HepG2 (cell line): Measurements from ENCODE around the gene ABHD4. TPM values are rescaled to one million over a fixed set of nuclear protein-coding genes. Genes with fewer than 3 reads are reported as not detected.

Experiments used
- DNMT3B ChIP-seq: conservative IDR thresholded peaks from 2 replicates; pipeline ENCODE4 v1.6.1; 2016; ENCODE audit warnings: missing biosample characterization, control low read depth
- EP300 ChIP-seq, 3 experiments: sonication (generic) in 1 of 3; formaldehyde crosslinking in 1 of 3; IDR thresholded peaks; 2 replicates each; pipeline versions ENCODE4 v1.5.1 to v1.6.1; 2011 to 2020; ENCODE audit warnings: low read depth in 2 of 3, low read length in 2 of 3, borderline replicate concordance in 1 of 3, improper control_type of control experiment in 1 of 3, mild to moderate bottlenecking in 1 of 3, missing genetic modification reagents in 1 of 3, moderate library complexity in 1 of 3
- FOSL1 ChIP-seq: sonication (generic); formaldehyde crosslinking; IDR thresholded peaks from 2 replicates; pipeline ENCODE4 v1.9.0; 2021; ENCODE audit warnings: missing genetic modification reagents, borderline replicate concordance
- HNF4G ChIP-seq, 2 experiments: sonication (generic) in 1 of 2; formaldehyde crosslinking in 1 of 2; IDR thresholded peaks; 2 replicates each; pipeline versions ENCODE4 v1.4.0 to v1.6.1; 2011 to 2020; ENCODE audit warnings: borderline replicate concordance in 2 of 2, low read depth in 2 of 2, mild to moderate bottlenecking in 2 of 2, low read length in 1 of 2, missing genetic modification reagents in 1 of 2, moderate library complexity in 1 of 2
- NFE2L2 ChIP-seq: fragments of 150-350 bp; IDR thresholded peaks from 2 replicates; pipeline ENCODE4 v1.6.1; 2014; ENCODE audit warnings: low read length
- POLR2G ChIP-seq: fragments of 200-400 bp; formaldehyde crosslinking; IDR thresholded peaks from 2 replicates; pipeline ENCODE4 v1.6.1; 2018; ENCODE audit warnings: mild to moderate bottlenecking, low read depth, low read length, moderate library complexity
- TBX2 ChIP-seq: sonication (generic); formaldehyde crosslinking; IDR thresholded peaks from 2 replicates; pipeline ENCODE4 v1.5.0; 2020; ENCODE audit warnings: missing genetic modification reagents, mild to moderate bottlenecking, borderline replicate concordance
- ZEB1 ChIP-seq: IDR thresholded peaks from 2 replicates; pipeline ENCODE4 v1.6.1; 2012; ENCODE audit warnings: mild to moderate bottlenecking, low read depth, inconsistent platforms; ENCODE audit not compliant: insufficient replicate concordance
- ZMYM3 ChIP-seq: sonication (generic); formaldehyde crosslinking; IDR thresholded peaks from 2 replicates; pipeline ENCODE4 v1.5.1; 2020; ENCODE audit warnings: mild to moderate bottlenecking, missing genetic modification reagents
- ZNF878 ChIP-seq: sonication (generic); formaldehyde crosslinking; IDR thresholded peaks from 2 replicates; pipeline ENCODE4 v1.8.1; 2023; ENCODE audit warnings: mild to moderate bottlenecking, missing genetic modification reagents, moderate library complexity
- polyA plus RNA-seq, 8 experiments: library from polyadenylated mRNA; depleted of rRNA in 3 of 8; stranded (reverse) in 7 of 8; unstranded in 1 of 8; fragments of >200 nt; fragmentation: Illumina TruSeq in 4 of 8; extraction: Trizol in 4 of 8; gene quantifications; 2 replicates each; pipeline versions ENCODE4 v1.2.1 to v1.2.3, GENCODE V29; 2011 to 2016; ENCODE audit warnings: low read depth in 4 of 8, missing spikeins in 1 of 8, mixed read lengths in 1 of 8; ENCODE audit not compliant: insufficient read depth in 1 of 8
- total RNA-seq, 5 experiments: library from RNA; depleted of rRNA; stranded (reverse); fragments of >200 nt; fragmentation: Illumina TruSeq; extraction: Trizol; gene quantifications; 2 replicates each; pipeline ENCODE4 v1.2.3, GENCODE V29; 2016; ENCODE audit warnings: low read depth in 1 of 5
- TF ChIP-seq, protein P1 (sequence below): sonication (generic); formaldehyde crosslinking; IDR thresholded peaks from 2 replicates; pipeline ENCODE4 v1.4.0; 2020; ENCODE audit warnings: missing genetic modification reagents
- TF ChIP-seq, protein P2 (sequence below): IDR thresholded peaks from 2 replicates; pipeline ENCODE4 v1.6.1; 2012; ENCODE audit warnings: low read depth, low read length, improper control_type of control experiment
- TF ChIP-seq, protein P3 (sequence below): sonication (generic); formaldehyde crosslinking; IDR thresholded peaks from 2 replicates; pipeline ENCODE4 v1.8.1; 2022; ENCODE audit warnings: low read depth, mild to moderate bottlenecking, missing genetic modification reagents
- TF ChIP-seq, protein P4 (sequence below): sonication (generic); formaldehyde crosslinking; IDR thresholded peaks from 2 replicates; pipeline ENCODE4 v1.4.0; 2020; ENCODE audit warnings: missing genetic modification reagents, mild to moderate bottlenecking, borderline replicate concordance
- TF ChIP-seq, protein P5 (sequence below): fragments of 450-650 bp; IDR thresholded peaks from 2 replicates; pipeline ENCODE4 v1.6.1; 2016

ABHD4 gene
- total and polyA plus RNA-seq, 2 of the 13 experiments (the other 11 are each of a cell fraction or from before 2014, with no cell fraction given): 16.1 to 47.5 TPM

DNA sequence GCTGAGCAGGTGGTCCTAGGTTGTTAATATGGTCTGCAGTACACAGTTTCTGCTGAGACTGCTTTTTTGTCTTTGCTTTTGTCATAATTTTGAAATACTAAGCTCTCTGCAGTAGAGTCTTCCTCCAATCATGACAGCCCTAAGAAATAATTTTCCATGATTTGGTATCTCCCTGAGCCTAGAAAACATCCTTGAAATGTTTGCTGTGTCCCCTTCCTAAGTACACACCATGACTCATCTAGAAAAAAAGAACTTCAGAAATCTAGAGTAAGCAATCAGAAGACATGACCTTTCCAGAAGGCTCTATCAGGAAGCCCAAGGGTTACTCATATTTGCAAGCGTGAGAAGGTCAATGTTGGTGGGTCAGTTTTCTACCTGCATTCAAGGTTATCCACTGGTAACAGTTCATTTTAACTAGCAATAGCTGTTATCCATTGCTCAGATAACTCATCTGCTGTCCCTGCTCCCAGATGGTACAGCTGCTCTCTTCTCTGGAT lies 25.5 kb upstream of the ABHD4 start (continued):
- TF ChIP-seq HNF4G (IDR thresholded peaks at IDR 0.05; ENCODE audit: borderline replicate concordance, low read depth, low read length) (peak; percentile 51; the same call in 1 of the 2 replicates), HNF4G (CRISPR knock-in tag; IDR thresholded peaks at IDR 0.05; ENCODE audit: borderline replicate concordance, low read depth) (no peak), DNMT3B (CRISPR knock-in tag) (0 out of 2 replicates have a peak, but pooled peaks have one; percentile 70), EP300 (IDR thresholded peaks at IDR 0.05; ENCODE audit: low read depth in 2 of 2, low read length in 2 of 2) (peak in 1 of 2 experiments; percentile 83; a peak in 2 of 4 replicates), EP300 (CRISPR knock-in tag; IDR thresholded peaks at IDR 0.05; ENCODE audit: borderline replicate concordance) (peak; percentile 64; the same call in 1 of the 2 replicates), POLR2G (no peak), ZNF878 (CRISPR knock-in tag) (peak; percentile 36; the same call in 1 of the 2 replicates), ZMYM3 (CRISPR knock-in tag) (no peak), NFE2L2 (peak; percentile 58; the same call in 1 of the 2 replicates), TBX2 (CRISPR knock-in tag) (peak; percentile 27; the same call in 1 of the 2 replicates), ZEB1 (peak; percentile 50), FOSL1 (CRISPR knock-in tag) (peak; percentile 94)
- TF ChIP-seq, protein P1, sequence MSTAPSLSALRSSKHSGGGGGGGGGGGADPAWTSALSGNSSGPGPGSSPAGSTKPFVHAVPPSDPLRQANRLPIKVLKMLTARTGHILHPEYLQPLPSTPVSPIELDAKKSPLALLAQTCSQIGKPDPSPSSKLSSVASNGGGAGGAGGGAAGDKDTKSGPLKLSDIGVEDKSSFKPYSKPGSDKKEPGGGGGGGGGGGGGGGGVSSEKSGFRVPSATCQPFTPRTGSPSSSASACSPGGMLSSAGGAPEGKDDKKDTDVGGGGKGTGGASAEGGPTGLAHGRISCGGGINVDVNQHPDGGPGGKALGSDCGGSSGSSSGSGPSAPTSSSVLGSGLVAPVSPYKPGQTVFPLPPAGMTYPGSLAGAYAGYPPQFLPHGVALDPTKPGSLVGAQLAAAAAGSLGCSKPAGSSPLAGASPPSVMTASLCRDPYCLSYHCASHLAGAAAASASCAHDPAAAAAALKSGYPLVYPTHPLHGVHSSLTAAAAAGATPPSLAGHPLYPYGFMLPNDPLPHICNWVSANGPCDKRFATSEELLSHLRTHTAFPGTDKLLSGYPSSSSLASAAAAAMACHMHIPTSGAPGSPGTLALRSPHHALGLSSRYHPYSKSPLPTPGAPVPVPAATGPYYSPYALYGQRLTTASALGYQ (CRISPR knock-in tag): 0 out of 2 replicates have a peak, but pooled peaks have one; percentile 51
- TF ChIP-seq, protein P2, sequence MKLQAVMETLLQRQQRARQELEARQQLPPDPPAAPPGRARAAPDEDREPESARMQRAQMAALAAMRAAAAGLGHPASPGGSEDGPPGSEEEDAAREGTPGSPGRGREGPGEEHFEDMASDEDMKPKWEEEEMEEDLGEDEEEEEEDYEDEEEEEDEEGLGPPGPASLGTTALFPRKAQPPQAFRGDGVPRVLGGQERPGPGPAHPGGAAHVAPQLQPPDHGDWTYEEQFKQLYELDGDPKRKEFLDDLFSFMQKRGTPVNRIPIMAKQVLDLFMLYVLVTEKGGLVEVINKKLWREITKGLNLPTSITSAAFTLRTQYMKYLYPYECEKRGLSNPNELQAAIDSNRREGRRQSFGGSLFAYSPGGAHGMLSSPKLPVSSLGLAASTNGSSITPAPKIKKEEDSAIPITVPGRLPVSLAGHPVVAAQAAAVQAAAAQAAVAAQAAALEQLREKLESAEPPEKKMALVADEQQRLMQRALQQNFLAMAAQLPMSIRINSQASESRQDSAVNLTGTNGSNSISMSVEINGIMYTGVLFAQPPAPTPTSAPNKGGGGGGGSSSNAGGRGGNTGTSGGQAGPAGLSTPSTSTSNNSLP: 0 out of 2 replicates have a peak, but pooled peaks have one; percentile 29
- TF ChIP-seq, protein P3, sequence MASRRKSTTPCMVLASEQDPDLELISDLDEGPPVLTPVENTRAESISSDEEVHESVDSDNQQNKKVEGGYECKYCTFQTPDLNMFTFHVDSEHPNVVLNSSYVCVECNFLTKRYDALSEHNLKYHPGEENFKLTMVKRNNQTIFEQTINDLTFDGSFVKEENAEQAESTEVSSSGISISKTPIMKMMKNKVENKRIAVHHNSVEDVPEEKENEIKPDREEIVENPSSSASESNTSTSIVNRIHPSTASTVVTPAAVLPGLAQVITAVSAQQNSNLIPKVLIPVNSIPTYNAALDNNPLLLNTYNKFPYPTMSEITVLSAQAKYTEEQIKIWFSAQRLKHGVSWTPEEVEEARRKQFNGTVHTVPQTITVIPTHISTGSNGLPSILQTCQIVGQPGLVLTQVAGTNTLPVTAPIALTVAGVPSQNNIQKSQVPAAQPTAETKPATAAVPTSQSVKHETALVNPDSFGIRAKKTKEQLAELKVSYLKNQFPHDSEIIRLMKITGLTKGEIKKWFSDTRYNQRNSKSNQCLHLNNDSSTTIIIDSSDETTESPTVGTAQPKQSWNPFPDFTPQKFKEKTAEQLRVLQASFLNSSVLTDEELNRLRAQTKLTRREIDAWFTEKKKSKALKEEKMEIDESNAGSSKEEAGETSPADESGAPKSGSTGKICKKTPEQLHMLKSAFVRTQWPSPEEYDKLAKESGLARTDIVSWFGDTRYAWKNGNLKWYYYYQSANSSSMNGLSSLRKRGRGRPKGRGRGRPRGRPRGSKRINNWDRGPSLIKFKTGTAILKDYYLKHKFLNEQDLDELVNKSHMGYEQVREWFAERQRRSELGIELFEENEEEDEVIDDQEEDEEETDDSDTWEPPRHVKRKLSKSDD (CRISPR knock-in tag): no peak
- TF ChIP-seq, protein P4, sequence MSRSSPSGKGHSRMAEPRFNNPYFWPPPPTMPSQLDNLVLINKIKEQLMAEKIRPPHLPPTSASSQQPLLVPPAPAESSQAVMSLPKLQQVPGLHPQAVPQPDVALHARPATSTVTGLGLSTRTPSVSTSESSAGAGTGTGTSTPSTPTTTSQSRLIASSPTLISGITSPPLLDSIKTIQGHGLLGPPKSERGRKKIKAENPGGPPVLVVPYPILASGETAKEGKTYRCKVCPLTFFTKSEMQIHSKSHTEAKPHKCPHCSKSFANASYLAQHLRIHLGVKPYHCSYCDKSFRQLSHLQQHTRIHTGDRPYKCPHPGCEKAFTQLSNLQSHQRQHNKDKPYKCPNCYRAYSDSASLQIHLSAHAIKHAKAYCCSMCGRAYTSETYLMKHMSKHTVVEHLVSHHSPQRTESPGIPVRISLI: peak; percentile 82; the same call in 1 of the 2 replicates
- TF ChIP-seq, protein P5, sequence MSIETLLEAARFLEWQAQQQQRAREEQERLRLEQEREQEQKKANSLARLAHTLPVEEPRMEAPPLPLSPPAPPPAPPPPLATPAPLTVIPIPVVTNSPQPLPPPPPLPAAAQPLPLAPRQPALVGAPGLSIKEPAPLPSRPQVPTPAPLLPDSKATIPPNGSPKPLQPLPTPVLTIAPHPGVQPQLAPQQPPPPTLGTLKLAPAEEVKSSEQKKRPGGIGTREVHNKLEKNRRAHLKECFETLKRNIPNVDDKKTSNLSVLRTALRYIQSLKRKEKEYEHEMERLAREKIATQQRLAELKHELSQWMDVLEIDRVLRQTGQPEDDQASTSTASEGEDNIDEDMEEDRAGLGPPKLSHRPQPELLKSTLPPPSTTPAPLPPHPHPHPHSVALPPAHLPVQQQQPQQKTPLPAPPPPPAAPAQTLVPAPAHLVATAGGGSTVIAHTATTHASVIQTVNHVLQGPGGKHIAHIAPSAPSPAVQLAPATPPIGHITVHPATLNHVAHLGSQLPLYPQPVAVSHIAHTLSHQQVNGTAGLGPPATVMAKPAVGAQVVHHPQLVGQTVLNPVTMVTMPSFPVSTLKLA: no peak
